ENCODE data around the gene SBF2.
"Not testable (repeated sequence)": the region's sequence is repeated elsewhere in the genome, so short reads cannot be mapped to it uniquely, and the experiment has no call there.

The SBF2 gene

DNA sequence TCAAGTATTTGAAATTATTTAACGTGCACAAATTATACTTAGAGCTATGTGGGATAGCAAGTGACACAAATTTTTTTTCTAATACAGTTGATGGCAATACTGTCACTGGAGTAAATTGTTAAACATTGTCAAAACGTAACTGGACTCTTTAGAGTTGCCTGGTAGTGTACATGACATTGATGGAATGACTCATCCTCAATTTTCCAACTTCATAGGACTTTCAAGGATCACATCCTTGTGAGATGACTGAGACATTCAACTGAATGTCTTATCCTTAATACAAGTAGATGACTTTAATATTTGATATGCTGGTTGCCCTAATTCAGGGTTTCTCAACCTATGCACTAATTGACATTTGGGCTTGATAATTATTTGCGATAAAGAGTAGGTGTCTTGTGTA is 320.1 kb downstream of the SBF2 start:
- in situ Hi-C loops (cut with HindIII; ENCODE audit: low sequenced_read_pairs) = no loop called here

DNA sequence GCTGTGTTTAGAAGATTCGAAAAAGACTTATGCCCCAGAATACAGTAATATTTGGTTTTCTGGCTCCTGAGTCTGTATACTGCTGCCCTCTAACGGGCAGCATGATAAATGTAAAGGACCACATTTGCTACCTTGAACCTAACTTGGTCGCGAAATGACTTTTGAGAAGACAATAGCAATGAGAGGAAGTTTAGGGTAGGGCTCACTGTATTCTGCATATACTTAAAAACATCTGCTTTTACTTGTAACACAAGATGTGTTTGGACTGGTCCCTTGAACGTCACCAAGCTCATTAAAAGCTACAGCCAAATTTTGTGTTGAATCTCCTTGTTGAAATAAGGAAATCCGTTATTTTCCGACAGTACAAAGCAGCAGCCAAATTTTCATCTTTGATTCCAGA is 321.0 kb downstream of the SBF2 start:
- in situ Hi-C loops (cut with HindIII; ENCODE audit: low sequenced_read_pairs) = no loop called here

DNA sequence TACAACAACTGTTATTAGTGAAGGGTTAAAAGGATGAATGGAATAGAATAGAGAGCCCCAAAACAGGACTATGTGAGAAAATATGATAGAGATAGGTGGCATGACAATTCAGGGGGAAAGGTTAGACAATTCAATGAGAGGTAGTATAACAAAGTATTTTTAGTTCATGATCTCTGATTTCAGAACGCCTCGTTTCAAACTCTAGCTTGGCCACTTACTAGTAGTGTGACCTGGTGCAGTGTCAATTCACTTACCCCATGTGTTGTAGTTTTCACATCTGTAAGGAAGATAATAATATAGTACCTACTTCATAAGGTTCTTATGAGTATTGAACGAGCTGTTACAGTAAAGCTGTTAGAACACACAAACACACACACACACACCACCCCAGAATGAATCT is 322.1 kb downstream of the SBF2 start:
- in situ Hi-C loops (cut with HindIII; ENCODE audit: low sequenced_read_pairs) = no loop called here

GRCh38 chr11:9969068-9969467 is 325.0 kb downstream of the SBF2 start:
- in situ Hi-C loops (cut with HindIII; ENCODE audit: low sequenced_read_pairs) = no loop called here

GRCh38 chr11:9962722-9963121 is 331.3 kb downstream of the SBF2 start:
- in situ Hi-C loops (cut with HindIII; ENCODE audit: low sequenced_read_pairs) = no loop called here

DNA sequence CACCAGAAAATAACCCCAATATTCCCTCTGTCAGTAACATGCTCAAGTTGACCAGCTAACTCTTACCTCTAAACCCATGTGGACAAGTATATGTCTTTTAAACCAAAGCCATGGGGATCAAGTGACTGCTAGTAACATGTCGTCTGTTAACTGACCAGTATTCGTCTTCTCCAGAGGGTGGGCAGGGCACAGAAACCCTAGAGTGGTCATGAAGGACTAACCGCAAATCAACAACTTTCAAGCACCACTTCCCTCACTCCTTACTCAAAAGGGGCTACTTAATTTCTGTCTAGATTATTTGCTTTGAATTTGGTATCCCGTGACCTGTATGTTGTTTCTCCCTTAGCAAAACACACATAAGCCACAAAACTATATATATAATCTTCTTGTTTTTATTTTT is 336.9 kb downstream of the SBF2 start:
- in situ Hi-C loops (cut with HindIII; ENCODE audit: low sequenced_read_pairs) = no loop called here

DNA sequence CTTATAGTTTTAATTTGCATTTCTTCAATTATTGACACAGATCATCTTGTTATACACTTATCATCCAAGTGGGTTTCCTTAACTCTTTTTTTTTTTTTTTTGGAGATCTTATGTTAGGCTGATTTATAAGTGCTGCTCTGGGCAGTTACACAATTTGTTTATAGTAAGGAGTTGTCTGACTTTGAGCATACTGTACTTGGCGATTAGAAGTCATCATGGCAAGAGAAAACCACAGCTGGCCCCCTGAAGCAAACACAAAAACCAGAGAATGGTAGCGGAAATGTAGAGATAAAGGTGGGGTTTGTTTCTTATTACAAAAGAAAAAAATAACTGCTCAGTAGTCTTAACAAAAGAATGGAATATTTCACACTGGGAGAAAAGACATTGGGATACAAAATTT is 337.5 kb downstream of the SBF2 start:
- in situ Hi-C loops (cut with HindIII; ENCODE audit: low sequenced_read_pairs) = no loop called here

DNA sequence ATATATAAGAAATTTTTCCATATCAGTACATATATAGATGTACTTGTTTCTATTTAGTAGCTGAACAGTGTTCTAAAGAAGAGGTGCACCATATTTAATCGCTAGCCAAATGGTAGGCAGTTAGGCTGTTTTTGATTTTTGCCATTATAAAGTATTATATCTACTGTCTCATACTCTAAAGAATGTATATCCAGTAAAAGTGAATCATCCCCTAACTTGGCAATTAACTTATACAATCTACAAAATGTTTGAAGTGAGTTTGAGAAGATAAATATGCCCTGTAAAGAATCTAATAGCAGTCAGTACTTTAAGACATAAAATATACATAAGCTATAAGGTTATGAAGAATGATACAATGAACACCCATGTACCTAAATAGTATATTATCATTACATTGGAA is 338.6 kb downstream of the SBF2 start:
- in situ Hi-C loops (cut with HindIII; ENCODE audit: low sequenced_read_pairs) = no loop called here

DNA sequence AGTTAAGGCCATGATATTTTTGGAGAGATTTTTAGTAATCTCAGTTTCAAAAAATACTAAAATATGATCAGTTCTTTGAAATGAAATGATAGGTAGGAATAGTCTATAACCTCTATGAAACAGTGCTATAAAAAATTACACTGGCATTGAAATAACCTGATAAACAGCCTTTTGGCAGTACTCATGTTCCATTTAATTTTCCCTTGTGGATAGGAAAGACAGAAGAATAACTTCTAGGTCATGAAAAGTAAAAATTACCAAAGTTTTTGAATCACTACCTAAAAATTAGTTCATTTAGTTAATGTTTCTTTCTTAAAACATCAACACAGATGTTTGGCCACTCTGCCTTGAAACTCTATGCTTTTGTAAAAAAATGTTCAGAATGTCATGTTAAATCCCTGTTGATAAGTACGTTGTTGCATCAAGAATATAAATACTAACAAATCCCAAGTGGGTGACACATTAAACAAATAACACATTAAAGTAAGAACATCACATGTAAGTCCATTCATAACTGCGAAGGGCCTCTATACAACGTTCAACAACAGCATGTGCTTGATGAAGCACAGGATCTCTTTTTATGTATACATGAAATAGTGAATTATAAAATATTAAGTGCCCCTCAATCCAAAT is 339.9 kb downstream of the SBF2 start:
- in situ Hi-C loops (cut with HindIII; ENCODE audit: low sequenced_read_pairs) = no loop called here

- in situ Hi-C loops (cut with HindIII; ENCODE audit: low sequenced_read_pairs) = no loop called here
Observed at GRCh38 chr11:9952511-9953196, 341.4 kb downstream of the SBF2 start.

- in situ Hi-C loops (cut with HindIII; ENCODE audit: low sequenced_read_pairs) = no loop called here
Observed at GRCh38 chr11:9951807-9952206, 342.2 kb downstream of the SBF2 start.

GRCh38 chr11:9950462-9950861 is 343.6 kb downstream of the SBF2 start:
- in situ Hi-C loops (cut with HindIII; ENCODE audit: low sequenced_read_pairs) = no loop called here

DNA sequence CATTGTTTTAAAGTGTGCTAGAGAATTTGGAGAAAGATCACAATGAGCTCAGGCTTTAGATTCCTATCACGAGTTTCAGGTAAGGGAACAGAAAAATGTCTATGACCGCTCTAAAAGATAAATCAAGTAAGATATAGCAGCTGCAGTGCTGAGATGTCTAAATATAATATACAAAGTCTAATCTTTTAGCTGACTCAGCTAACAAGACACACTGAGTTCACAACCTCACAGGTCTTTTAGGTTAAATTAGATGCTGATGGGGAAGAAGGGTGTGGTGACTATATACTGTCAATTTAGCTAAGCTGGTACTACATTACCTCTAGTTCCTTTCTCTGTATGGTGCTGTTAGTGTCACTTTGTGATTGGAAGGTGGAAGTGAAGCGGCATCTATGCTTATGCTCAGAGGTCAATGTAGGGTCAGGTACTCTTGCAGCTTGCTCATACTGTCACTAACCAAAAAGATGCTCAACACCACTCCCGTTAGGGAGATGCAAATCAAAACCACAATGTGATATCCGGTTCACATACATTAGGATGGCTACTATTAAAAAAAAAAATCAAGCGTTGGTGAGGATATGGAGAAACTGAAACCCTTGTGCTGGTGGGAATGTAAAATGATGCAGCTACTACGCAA is 346.7 kb downstream of the SBF2 start:
- in situ Hi-C loops (cut with HindIII; ENCODE audit: low sequenced_read_pairs) = no loop called here

GRCh38 chr11:9945680-9946079 is 348.3 kb downstream of the SBF2 start:
- in situ Hi-C loops (cut with HindIII; ENCODE audit: low sequenced_read_pairs) = not testable (repeated sequence)

GRCh38 chr11:9943386-9944110 is 350.5 kb downstream of the SBF2 start:
- in situ Hi-C loops (cut with HindIII; ENCODE audit: low sequenced_read_pairs) = no loop called here

DNA sequence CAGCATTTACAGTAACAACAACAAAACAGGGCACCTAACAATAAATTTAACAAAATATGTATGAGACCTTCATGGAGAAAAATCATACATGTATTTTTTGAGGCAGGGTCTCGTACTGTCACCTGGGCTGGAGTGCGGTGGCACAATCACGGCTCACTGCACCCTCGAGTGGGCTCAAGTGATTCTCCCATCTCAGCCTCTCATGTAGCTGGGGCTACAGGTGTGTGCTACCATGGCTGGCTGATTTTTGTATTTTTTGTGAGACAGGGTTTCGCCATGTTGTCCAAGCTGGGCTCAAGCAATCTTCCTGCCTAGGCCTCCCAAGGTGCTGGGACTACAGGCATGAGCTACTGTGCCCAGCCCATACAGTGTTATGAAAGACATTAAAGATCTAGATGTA is 352.0 kb downstream of the SBF2 start:
- in situ Hi-C loops (cut with HindIII; ENCODE audit: low sequenced_read_pairs) = no loop called here

DNA sequence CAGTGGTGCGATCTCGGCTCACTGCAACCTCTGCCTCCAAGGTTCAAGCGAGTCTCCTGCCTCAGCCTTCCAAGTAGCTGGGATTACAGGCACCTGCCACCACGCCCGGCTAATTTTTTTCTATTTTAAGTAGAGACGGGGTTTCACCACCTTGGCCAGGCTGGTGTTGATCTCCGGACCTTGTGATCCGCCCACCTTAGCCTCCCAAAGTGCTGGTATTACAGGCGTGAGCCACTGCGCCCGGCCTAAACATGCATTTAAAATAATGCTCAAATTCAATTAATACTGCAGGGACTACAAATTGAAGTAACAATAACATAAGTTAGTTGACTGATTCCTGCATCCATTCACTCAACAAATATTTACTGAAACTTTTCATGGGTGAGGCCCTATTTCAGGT is 354.9 kb downstream of the SBF2 start:
- in situ Hi-C loops (cut with HindIII; ENCODE audit: low sequenced_read_pairs) = not testable (repeated sequence)

GRCh38 chr11:9936754-9937153 is 357.3 kb downstream of the SBF2 start:
- in situ Hi-C loops (cut with HindIII; ENCODE audit: low sequenced_read_pairs) = no loop called here

GRCh38 chr11:9932843-9933242 is 361.2 kb downstream of the SBF2 start:
- in situ Hi-C loops (cut with HindIII; ENCODE audit: low sequenced_read_pairs) = not testable (repeated sequence)

- in situ Hi-C loops (cut with HindIII; ENCODE audit: low sequenced_read_pairs) = not testable (repeated sequence)
Observed at GRCh38 chr11:9930562-9931331, 363.3 kb downstream of the SBF2 start.

- in situ Hi-C loops (cut with HindIII; ENCODE audit: low sequenced_read_pairs) = no loop called here
Observed at GRCh38 chr11:9927670-9928069, 366.3 kb downstream of the SBF2 start.
